Stimulated activated naive CD8-positive, alpha-beta T cell treated with anti-CD3 and anti-CD28 coated beads, Interleukin-15, Interleukin-2, amounts not matched to agents 100 U/mL and 50 U/mL, for 24 hours (primary cell): ENCODE data around the gene TNRC6B.
A peak's percentile ranks its signal among the peaks of the same experiment; 100 is the strongest.
"Not testable (repeated sequence)": the region's sequence is repeated elsewhere in the genome, so short reads cannot be mapped to it uniquely, and the experiment has no call there.

Experiments
- ATAC-seq: fragments of 150-1000 bp; cut with Tn5 transposase; one replicate; pipeline ENCODE4 v1.10.0; 2021
- DNase-seq: peaks from one replicate; pipeline ENCODE4 v3.0.0; 2021

TNRC6B gene

GRCh38 chr22:40289991-40290459 is 112.3 kb downstream of the TNRC6B start:
- DNase-seq, result peak; percentile 70
- peak; percentile 86 for ATAC-seq

- ATAC-seq, result peak; percentile 10
These were observed 112.8 kb downstream of the TNRC6B start for GRCh38 chr22:40290516-40290915.

GRCh38 chr22:40294696-40295095 is 117.0 kb downstream of the TNRC6B start:
- no peak for ATAC-seq
- no peak for DNase-seq

More at GRCh38 chr22:40290516-40290915, 112.8 kb downstream of the TNRC6B start:
- DNase-seq, result no peak

GRCh38 chr22:40300316-40300715 is 122.6 kb downstream of the TNRC6B start:
- DNase-seq (no peak), ATAC-seq (no peak)

GRCh38 chr22:40300884-40301672 is 123.4 kb downstream of the TNRC6B start:
- DNase-seq (no peak), ATAC-seq (peak; percentile 46)

GRCh38 chr22:40302149-40302548 is 124.4 kb downstream of the TNRC6B start:
- ATAC-seq, result no peak
- DNase-seq, result no peak

GRCh38 chr22:40305625-40306024 is 127.9 kb downstream of the TNRC6B start:
- DNase-seq (no peak), ATAC-seq (no peak)

- DNase-seq (no peak), ATAC-seq (no peak)
These were observed 131.4 kb downstream of the TNRC6B start for GRCh38 chr22:40308999-40309573.

GRCh38 chr22:40309631-40310030 is 131.9 kb downstream of the TNRC6B start:
- ATAC-seq, result no peak
- no peak for DNase-seq

- DNase-seq (no peak), ATAC-seq (no peak)
These were observed 132.5 kb downstream of the TNRC6B start for GRCh38 chr22:40310081-40310767.

GRCh38 chr22:40310768-40311120 is 133.0 kb downstream of the TNRC6B start:
- DNase-seq (no peak), ATAC-seq (no peak)

- not testable (repeated sequence) for ATAC-seq, DNase-seq
These were observed 133.9 kb downstream of the TNRC6B start for GRCh38 chr22:40311646-40312045.

GRCh38 chr22:40312050-40312449 is 134.3 kb downstream of the TNRC6B start:
- DNase-seq (no peak), ATAC-seq (no peak)

GRCh38 chr22:40313007-40313406 is 135.3 kb downstream of the TNRC6B start:
- ATAC-seq (no peak), DNase-seq (no peak)

- DNase-seq (no peak), ATAC-seq (no peak)
These were observed 136.3 kb downstream of the TNRC6B start for GRCh38 chr22:40314041-40314440.

- DNase-seq, result no peak
- no peak for ATAC-seq
These were observed 143.0 kb downstream of the TNRC6B start for GRCh38 chr22:40320687-40321086.

- no peak for DNase-seq
- no peak for ATAC-seq
These were observed 144.3 kb downstream of the TNRC6B start for GRCh38 chr22:40322021-40322420.

- DNase-seq, result no peak
- no peak for ATAC-seq
These were observed 145.2 kb downstream of the TNRC6B start for GRCh38 chr22:40322818-40323447.

- no peak for ATAC-seq
- no peak for DNase-seq
These were observed 146.0 kb downstream of the TNRC6B start for GRCh38 chr22:40323681-40324171.

- peak; percentile 47 for DNase-seq
- peak; percentile 52 for ATAC-seq
These were observed 147.0 kb downstream of the TNRC6B start for GRCh38 chr22:40324468-40325305.

GRCh38 chr22:40325315-40325714 is 147.6 kb downstream of the TNRC6B start:
- DNase-seq (peak; percentile 78), ATAC-seq (peak; percentile 98)
